Activated naive CD8-positive, alpha-beta T cell treated with anti-CD3 and anti-CD28 coated beads, Interleukin-2, amount 50 U/mL, for 16 hours (primary cell): ENCODE results near the gene ORM1.
"Not testable (repeated sequence)": the region's sequence is repeated elsewhere in the genome, so short reads cannot be mapped to it uniquely, and the experiment has no call there.

ENCODE experiments used
- DNase-seq: peaks from one replicate; pipeline ENCODE4 v3.0.0-alpha.2; 2020; ENCODE audit warnings: low read depth, low spot score

ORM1 gene

GRCh38 chr9:114322831-114323531, at the start of gene ORM1:
TSS of gene ORM1 (plus strand) at chr9:114323098. CDS start at chr9:114323134, 36 bp downstream.
- DNase-seq = not testable (repeated sequence)

GRCh38 chr9:114273461-114273881, 49.4 kb upstream of the ORM1 start:
- DNase-seq = no peak

- DNase-seq = no peak
These were observed 48.7 kb upstream of the ORM1 start for GRCh38 chr9:114274217-114274616.

- DNase-seq = no peak
These were observed 47.5 kb upstream of the ORM1 start for GRCh38 chr9:114275246-114276004.

GRCh38 chr9:114276908-114277821, 45.7 kb upstream of the ORM1 start:
- no peak for DNase-seq

GRCh38 chr9:114278356-114278755, 44.5 kb upstream of the ORM1 start:
- no peak for DNase-seq

GRCh38 chr9:114278881-114279570, 43.9 kb upstream of the ORM1 start:
- DNase-seq = no peak

GRCh38 chr9:114279693-114280092, 43.2 kb upstream of the ORM1 start:
- no peak for DNase-seq

- no peak for DNase-seq
These were observed 42.0 kb upstream of the ORM1 start for GRCh38 chr9:114280636-114281472.

- DNase-seq = no peak
These were observed 41.3 kb upstream of the ORM1 start for GRCh38 chr9:114281473-114282103.

GRCh38 chr9:114282104-114282485, 40.8 kb upstream of the ORM1 start:
- DNase-seq = no peak

- no peak for DNase-seq
These were observed 40.4 kb upstream of the ORM1 start for GRCh38 chr9:114282507-114282906.

GRCh38 chr9:114282926-114283325, 40.0 kb upstream of the ORM1 start:
- DNase-seq = no peak

GRCh38 chr9:114283551-114284111, 39.3 kb upstream of the ORM1 start:
- no peak for DNase-seq

- DNase-seq = no peak
These were observed 38.4 kb upstream of the ORM1 start for GRCh38 chr9:114284316-114285060.

GRCh38 chr9:114285166-114285867, 37.6 kb upstream of the ORM1 start:
- no peak for DNase-seq

GRCh38 chr9:114286146-114286679, 36.7 kb upstream of the ORM1 start:
- no peak for DNase-seq
